ENCODE data around the gene SLC15A4. TPM values are rescaled to one million over a fixed set of nuclear protein-coding genes. Genes with fewer than 3 reads are reported as not detected.

Gene SLC15A4
- total RNA-seq, 1 experiment from 2014 or later: 19.6 TPM

DNA sequence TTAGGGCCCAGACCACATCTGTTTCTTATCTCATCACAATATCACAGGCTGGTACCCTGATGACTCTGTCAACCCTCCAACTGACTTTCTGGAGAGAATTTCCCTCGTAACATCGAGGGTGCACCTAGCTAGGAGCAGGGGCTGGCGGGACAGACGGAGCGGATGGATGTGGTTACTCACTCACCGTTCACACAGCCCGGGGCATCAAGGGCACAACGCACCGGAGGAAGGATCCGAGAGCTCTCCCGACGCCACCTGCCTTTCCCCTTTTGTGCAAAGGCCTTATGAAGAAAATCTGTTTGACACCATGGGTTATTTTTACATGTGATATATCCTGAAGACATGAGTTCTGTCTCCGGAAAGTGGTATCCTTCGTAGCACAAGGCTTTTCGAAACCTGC lies 31.4 kb downstream of the SLC15A4 start:
- TF ChIP-seq CTCF (IDR thresholded peaks at IDR 0.05; ENCODE audit: insufficient read depth in 1 of 2, low read depth in 1 of 2, low read length in 1 of 2, severe bottlenecking in 1 of 2, unreplicated experiment in 1 of 2): no peak
- Mint-ChIP-seq H3K9me3 (ENCODE audit: unreplicated experiment) (no peaks in the 10 kb centered on the region), H3K4me3 (ENCODE audit: unreplicated experiment) (no peak overlapping the region), H3K4me1 (ENCODE audit: low read depth, unreplicated experiment) (no peaks in the 10 kb centered on the region), H3K27me3 (ENCODE audit: insufficient read depth, unreplicated experiment) (no peaks in the 10 kb centered on the region), H3K36me3 (ENCODE audit: insufficient read depth, unreplicated experiment) (peaks cover 44% of the 10 kb centered on the region), H3K27ac (ENCODE audit: unreplicated experiment) (no peak overlapping the region)
- ChIA-PET CTCF (no interaction called here), POLR2A (no interaction called here)
- H3K9me3 ChIP-seq: no peaks in the 10 kb centered on the region
- no peaks in the 10 kb centered on the region for H3K4me1 ChIP-seq
- H3K4me3 ChIP-seq (ENCODE audit: low read depth, low read length): no peak overlapping the region
- no peaks in the 10 kb centered on the region; the same call in 1 of the 2 replicates for H3K36me3 ChIP-seq (ENCODE audit: control insufficient read depth, insufficient read depth, low read length)
- DNase-seq: no peak
- intact Hi-C loops (cut with micrococcal nuclease; ENCODE audit: unreplicated experiment): no loop called here
- no peaks in the 10 kb centered on the region for H3K27me3 ChIP-seq (replicated peaks; ENCODE audit: control insufficient read depth, insufficient read depth, low read length)
- no TSS peak for BruUV-seq (replicated peaks)

- no peaks in the 10 kb centered on the region for H3K4me1 Mint-ChIP-seq (ENCODE audit: low read depth, unreplicated experiment)
- Histone ChIP-seq H3K9me3 (no peaks in the 10 kb centered on the region), H3K36me3 (ENCODE audit: control insufficient read depth, insufficient read depth, low read length) (no peaks in the 10 kb centered on the region; the same call in 1 of the 2 replicates), H3K4me1 (no peaks in the 10 kb centered on the region), H3K27me3 (replicated peaks; ENCODE audit: control insufficient read depth, insufficient read depth, low read length) (no peaks in the 10 kb centered on the region), H3K4me3 (ENCODE audit: low read depth, low read length) (no peak overlapping the region)
- no peak for TF ChIP-seq CTCF (IDR thresholded peaks at IDR 0.05; ENCODE audit: insufficient read depth in 1 of 2, low read depth in 1 of 2, low read length in 1 of 2, severe bottlenecking in 1 of 2, unreplicated experiment in 1 of 2)
- BruUV-seq (replicated peaks): no TSS peak
- intact Hi-C loops (cut with micrococcal nuclease; ENCODE audit: unreplicated experiment): no loop called here
- peaks cover 38% of the 10 kb centered on the region for H3K36me3 Mint-ChIP-seq (ENCODE audit: insufficient read depth, unreplicated experiment)
- POLR2A ChIA-PET: no interaction called here
- CTCF ChIA-PET: no interaction called here
- no peak for DNase-seq
- no peak overlapping the region for H3K27ac Mint-ChIP-seq (ENCODE audit: unreplicated experiment)
- no peaks in the 10 kb centered on the region for H3K27me3 Mint-ChIP-seq (ENCODE audit: insufficient read depth, unreplicated experiment)
- no peaks in the 10 kb centered on the region for H3K9me3 Mint-ChIP-seq (ENCODE audit: unreplicated experiment)
- no peak overlapping the region for H3K4me3 Mint-ChIP-seq (ENCODE audit: unreplicated experiment)
These were observed 32.1 kb downstream of the SLC15A4 start for GRCh38 chr12:128791395-128792322.

DNA sequence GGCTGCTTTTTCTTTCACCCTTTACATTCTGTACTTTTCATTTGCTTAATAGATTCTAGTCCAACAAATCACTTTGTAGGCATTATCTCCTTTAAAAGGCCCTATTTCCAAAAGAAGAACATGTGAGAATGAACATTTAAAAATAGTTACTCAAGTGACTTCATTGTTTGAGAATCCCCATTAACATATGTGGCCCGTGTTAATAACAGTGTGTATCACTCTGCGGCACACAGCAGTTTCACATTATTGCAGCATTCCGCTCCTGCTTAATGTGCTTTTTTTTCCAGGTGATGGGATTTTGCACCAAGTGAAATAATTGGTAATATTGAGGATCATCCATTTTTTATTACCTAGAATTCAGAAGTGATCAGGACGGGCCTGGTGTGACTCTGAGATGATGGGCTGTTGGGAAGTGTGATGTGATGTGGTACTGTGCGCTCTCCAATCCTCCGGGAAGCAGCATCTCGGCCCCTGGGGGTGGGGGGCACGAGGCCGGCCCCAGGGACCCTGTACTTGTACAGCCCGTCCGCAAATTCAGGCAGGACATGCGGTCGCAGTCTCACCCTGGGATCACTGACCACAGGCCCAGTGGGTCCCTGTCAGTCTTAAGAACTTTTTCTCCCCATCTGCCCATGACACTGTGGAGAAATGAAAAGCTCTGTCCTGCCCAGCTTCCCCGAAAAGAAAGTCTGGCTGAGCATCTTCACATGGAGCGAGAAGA lies 32.9 kb downstream of the SLC15A4 start:
- no TSS peak for BruUV-seq (replicated peaks)
- CTCF ChIA-PET: no interaction called here
- H3K4me1 ChIP-seq: no peaks in the 10 kb centered on the region
- no peak overlapping the region for H3K4me3 ChIP-seq (ENCODE audit: low read depth, low read length)
- Mint-ChIP-seq H3K27me3 (ENCODE audit: insufficient read depth, unreplicated experiment) (no peaks in the 10 kb centered on the region), H3K4me3 (ENCODE audit: unreplicated experiment) (no peak overlapping the region), H3K9me3 (ENCODE audit: unreplicated experiment) (no peaks in the 10 kb centered on the region), H3K4me1 (ENCODE audit: low read depth, unreplicated experiment) (no peaks in the 10 kb centered on the region), H3K36me3 (ENCODE audit: insufficient read depth, unreplicated experiment) (peaks cover 29% of the 10 kb centered on the region), H3K27ac (ENCODE audit: unreplicated experiment) (no peak overlapping the region)
- no peaks in the 10 kb centered on the region for H3K27me3 ChIP-seq (replicated peaks; ENCODE audit: control insufficient read depth, insufficient read depth, low read length)
- POLR2A ChIA-PET: no interaction called here
- intact Hi-C loops (cut with micrococcal nuclease; ENCODE audit: unreplicated experiment): no loop called here
- TF ChIP-seq CTCF (IDR thresholded peaks at IDR 0.05; ENCODE audit: insufficient read depth in 1 of 2, low read depth in 1 of 2, low read length in 1 of 2, severe bottlenecking in 1 of 2, unreplicated experiment in 1 of 2): no peak
- no peak for DNase-seq
- H3K9me3 ChIP-seq: no peaks in the 10 kb centered on the region
- H3K36me3 ChIP-seq (ENCODE audit: control insufficient read depth, insufficient read depth, low read length): no peaks in the 10 kb centered on the region; the same call in 1 of the 2 replicates

Data from Caco-2 (cell line).